ENCODE results near the gene P4HA1. TPM values are rescaled to one million over a fixed set of nuclear protein-coding genes. Genes with fewer than 3 reads are reported as not detected.
"Not testable (repeated sequence)": the region's sequence is repeated elsewhere in the genome, so short reads cannot be mapped to it uniquely, and the experiment has no call there.

P4HA1 gene
- total RNA-seq, 1 experiment from 2014 or later: 58.5 TPM

- H3K9me3 ChIP-seq (ENCODE audit: control insufficient read depth, insufficient read depth, low read depth, low read length); H3K36me3 ChIP-seq (ENCODE audit: control insufficient read depth, insufficient read depth, low read length); ATAC-seq; POLR2A ChIA-PET; DNase-seq (ENCODE audit: low read depth, low spot score); in situ Hi-C loops (cut with HindIII; ENCODE audit: low pct_unique_long_range_greater_than_20kb, low sequenced_read_pairs); H3K4me1 ChIP-seq (ENCODE audit: control insufficient read depth, insufficient read depth, low read length); H3K27ac ChIP-seq (ENCODE audit: low read length); CTCF ChIA-PET; H3K27me3 ChIP-seq (ENCODE audit: control insufficient read depth, insufficient read depth, low read length); BruUV-seq (replicated peaks); H3K4me3 ChIP-seq (ENCODE audit: low read depth in 2 of 2, low read length in 2 of 2); intact Hi-C loops (cut with micrococcal nuclease; ENCODE audit: unreplicated experiment): not testable (repeated sequence)
Measured at GRCh38 chr10:73026623-73027022, 70.0 kb downstream of the P4HA1 start.

- H3K27ac ChIP-seq (ENCODE audit: low read length); CTCF ChIA-PET; intact Hi-C loops (cut with micrococcal nuclease; ENCODE audit: unreplicated experiment); BruUV-seq (replicated peaks); H3K4me1 ChIP-seq (ENCODE audit: control insufficient read depth, insufficient read depth, low read length); H3K36me3 ChIP-seq (ENCODE audit: control insufficient read depth, insufficient read depth, low read length); ATAC-seq; H3K27me3 ChIP-seq (ENCODE audit: control insufficient read depth, insufficient read depth, low read length); DNase-seq (ENCODE audit: low read depth, low spot score); H3K9me3 ChIP-seq (ENCODE audit: control insufficient read depth, insufficient read depth, low read depth, low read length); H3K4me3 ChIP-seq (ENCODE audit: low read depth in 2 of 2, low read length in 2 of 2); in situ Hi-C loops (cut with HindIII; ENCODE audit: low pct_unique_long_range_greater_than_20kb, low sequenced_read_pairs); POLR2A ChIA-PET: not testable (repeated sequence)
Measured at GRCh38 chr10:73023455-73024070, 73.1 kb downstream of the P4HA1 start.

GRCh38 chr10:73022961-73023360 is 73.7 kb downstream of the P4HA1 start:
- H3K4me1 ChIP-seq (ENCODE audit: control insufficient read depth, insufficient read depth, low read length); CTCF ChIA-PET; H3K36me3 ChIP-seq (ENCODE audit: control insufficient read depth, insufficient read depth, low read length); intact Hi-C loops (cut with micrococcal nuclease; ENCODE audit: unreplicated experiment); POLR2A ChIA-PET; DNase-seq (ENCODE audit: low read depth, low spot score); H3K9me3 ChIP-seq (ENCODE audit: control insufficient read depth, insufficient read depth, low read depth, low read length); H3K4me3 ChIP-seq (ENCODE audit: low read depth in 2 of 2, low read length in 2 of 2); in situ Hi-C loops (cut with HindIII; ENCODE audit: low pct_unique_long_range_greater_than_20kb, low sequenced_read_pairs); ATAC-seq; H3K27me3 ChIP-seq (ENCODE audit: control insufficient read depth, insufficient read depth, low read length); BruUV-seq (replicated peaks); H3K27ac ChIP-seq (ENCODE audit: low read length): not testable (repeated sequence)

- CTCF ChIA-PET; H3K9me3 ChIP-seq (ENCODE audit: control insufficient read depth, insufficient read depth, low read depth, low read length); POLR2A ChIA-PET; intact Hi-C loops (cut with micrococcal nuclease; ENCODE audit: unreplicated experiment); BruUV-seq (replicated peaks); H3K27me3 ChIP-seq (ENCODE audit: control insufficient read depth, insufficient read depth, low read length); H3K4me3 ChIP-seq (ENCODE audit: low read depth in 2 of 2, low read length in 2 of 2); H3K4me1 ChIP-seq (ENCODE audit: control insufficient read depth, insufficient read depth, low read length); DNase-seq (ENCODE audit: low read depth, low spot score); H3K27ac ChIP-seq (ENCODE audit: low read length); ATAC-seq; in situ Hi-C loops (cut with HindIII; ENCODE audit: low pct_unique_long_range_greater_than_20kb, low sequenced_read_pairs); H3K36me3 ChIP-seq (ENCODE audit: control insufficient read depth, insufficient read depth, low read length): not testable (repeated sequence)
Measured at GRCh38 chr10:73021538-73022164, 75.0 kb downstream of the P4HA1 start.

GRCh38 chr10:73021050-73021449 is 75.6 kb downstream of the P4HA1 start:
- DNase-seq (ENCODE audit: low read depth, low spot score) (no peak), ATAC-seq (no peak)
- TF ChIP-seq SIN3A (IDR thresholded peaks at IDR 0.05; ENCODE audit: borderline replicate concordance, insufficient read depth, low read depth, low read length) (no peak), TCF7L2 (IDR thresholded peaks at IDR 0.05; ENCODE audit: low read depth, low read length) (no peak)
- intact Hi-C loops (cut with micrococcal nuclease; ENCODE audit: unreplicated experiment) (no loop called here), in situ Hi-C loops (cut with HindIII; ENCODE audit: low pct_unique_long_range_greater_than_20kb, low sequenced_read_pairs) (no loop called here)
- CTCF ChIA-PET: no interaction called here
- Histone ChIP-seq H3K36me3 (ENCODE audit: control insufficient read depth, insufficient read depth, low read length) (0 out of 2 replicates have a peak, but pooled peaks cover 4% of the 10 kb centered on the region), H3K27me3 (ENCODE audit: control insufficient read depth, insufficient read depth, low read length) (no peaks in the 10 kb centered on the region), H3K27ac (ENCODE audit: low read length) (no peak overlapping the region), H3K9me3 (ENCODE audit: control insufficient read depth, insufficient read depth, low read depth, low read length) (no peaks in the 10 kb centered on the region), H3K4me3 (ENCODE audit: low read depth in 2 of 2, low read length in 2 of 2) (no peak overlapping the region), H3K4me1 (ENCODE audit: control insufficient read depth, insufficient read depth, low read length) (no peaks in the 10 kb centered on the region)
- POLR2A ChIA-PET: no interaction called here
- BruUV-seq (replicated peaks): no TSS peak
